Neural progenitor cell (in vitro differentiated cells): ENCODE results near the gene SND1.

Experiments
- EZH2 ChIP-seq: fragments of 200-600 bp; sonication (generic); IDR thresholded peaks from 2 replicates; pipeline ENCODE4 v1.6.1; 2017; ENCODE audit warnings: antibody characterized with exemption, mild to moderate bottlenecking, moderate library complexity
- EZH2phosphoT487 ChIP-seq: fragments of 200-600 bp; sonication (generic); IDR thresholded peaks from 2 replicates; pipeline ENCODE4 v1.6.1; 2017; ENCODE audit warnings: antibody characterized with exemption
- TF ChIP-seq, protein P1 (sequence below): fragments of 200-600 bp; sonication (generic); IDR thresholded peaks from 2 replicates; pipeline ENCODE4 v1.5.1; 2017; ENCODE audit warnings: antibody characterized with exemption, mild to moderate bottlenecking

GRCh38 chr7:127857464-127857841 lies 205.5 kb downstream of the SND1 start:
- TF ChIP-seq EZH2, result no peak
- TF ChIP-seq EZH2phosphoT487, result no peak
- TF ChIP-seq, protein P1, sequence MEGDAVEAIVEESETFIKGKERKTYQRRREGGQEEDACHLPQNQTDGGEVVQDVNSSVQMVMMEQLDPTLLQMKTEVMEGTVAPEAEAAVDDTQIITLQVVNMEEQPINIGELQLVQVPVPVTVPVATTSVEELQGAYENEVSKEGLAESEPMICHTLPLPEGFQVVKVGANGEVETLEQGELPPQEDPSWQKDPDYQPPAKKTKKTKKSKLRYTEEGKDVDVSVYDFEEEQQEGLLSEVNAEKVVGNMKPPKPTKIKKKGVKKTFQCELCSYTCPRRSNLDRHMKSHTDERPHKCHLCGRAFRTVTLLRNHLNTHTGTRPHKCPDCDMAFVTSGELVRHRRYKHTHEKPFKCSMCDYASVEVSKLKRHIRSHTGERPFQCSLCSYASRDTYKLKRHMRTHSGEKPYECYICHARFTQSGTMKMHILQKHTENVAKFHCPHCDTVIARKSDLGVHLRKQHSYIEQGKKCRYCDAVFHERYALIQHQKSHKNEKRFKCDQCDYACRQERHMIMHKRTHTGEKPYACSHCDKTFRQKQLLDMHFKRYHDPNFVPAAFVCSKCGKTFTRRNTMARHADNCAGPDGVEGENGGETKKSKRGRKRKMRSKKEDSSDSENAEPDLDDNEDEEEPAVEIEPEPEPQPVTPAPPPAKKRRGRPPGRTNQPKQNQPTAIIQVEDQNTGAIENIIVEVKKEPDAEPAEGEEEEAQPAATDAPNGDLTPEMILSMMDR, result no peak
